ENCODE measurements around the gene FGFR2. TPM values are rescaled to one million over a fixed set of nuclear protein-coding genes. Genes with fewer than 3 reads are reported as not detected.

The FGFR2 gene
- total RNA-seq, 1 experiment from 2014 or later, result 19.7 TPM

- Histone ChIP-seq H3K27ac (ENCODE audit: low read depth, low read length) (no peak overlapping the region), H3K9me2 (ENCODE audit: insufficient read depth) (no peaks in the 10 kb centered on the region), H3K79me2 (ENCODE audit: insufficient read depth, low read length) (no peaks in the 10 kb centered on the region), H3K9me3 (ENCODE audit: control insufficient read depth in 1 of 2, insufficient read depth in 1 of 2, low read depth in 1 of 2, low read length in 2 of 2) (no peaks in the 10 kb centered on the region), H3K27me3 (ENCODE audit: insufficient read depth, low read length) (no peaks in the 10 kb centered on the region), H3K4me3 (replicated peaks in 1 of 2; ENCODE audit: low read depth in 1 of 2, low read length in 2 of 2) (no peak overlapping the region), H3K4me1 (ENCODE audit: control insufficient read depth in 1 of 2, insufficient read depth in 2 of 2, low read length in 2 of 2) (peaks cover 16 to 25% of the 10 kb centered on the region in 2 experiments), H2AFZ (ENCODE audit: low read depth, low read length, poor library complexity, severe bottlenecking) (no peak overlapping the region), H4K20me1 (ENCODE audit: insufficient read depth) (no peaks in the 10 kb centered on the region), H3K36me3 (ENCODE audit: control insufficient read depth in 1 of 2, insufficient read depth in 2 of 2, low read length in 2 of 2) (no peaks in the 10 kb centered on the region), H3K4me2 (ENCODE audit: low read length) (no peak overlapping the region), H3K9ac (ENCODE audit: low read length) (no peak overlapping the region)
- intact Hi-C loops (cut with micrococcal nuclease), result no loop called here
- CTCF ChIA-PET, result no interaction called here
- BruUV-seq (replicated peaks), result no TSS peak
- DNase-seq (ENCODE audit: low read depth, low spot score) (no peak), ATAC-seq (no peak)
- POLR2A ChIA-PET, result no interaction called here
- no peak for TF ChIP-seq REST (IDR thresholded peaks at IDR 0.05; ENCODE audit: low read depth)
- TF ChIP-seq, protein P1, sequence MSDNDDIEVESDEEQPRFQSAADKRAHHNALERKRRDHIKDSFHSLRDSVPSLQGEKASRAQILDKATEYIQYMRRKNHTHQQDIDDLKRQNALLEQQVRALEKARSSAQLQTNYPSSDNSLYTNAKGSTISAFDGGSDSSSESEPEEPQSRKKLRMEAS (IDR thresholded peaks at IDR 0.05), result no peak
- TF ChIP-seq EGR1 (IDR thresholded peaks at IDR 0.05; ENCODE audit: low read depth), result no peak
- no peak for TF ChIP-seq SIN3A (IDR thresholded peaks at IDR 0.05; ENCODE audit: low read depth)
- TF ChIP-seq RAD21 (IDR thresholded peaks at IDR 0.05; ENCODE audit: low read depth), result no peak
- TF ChIP-seq, protein P2, sequence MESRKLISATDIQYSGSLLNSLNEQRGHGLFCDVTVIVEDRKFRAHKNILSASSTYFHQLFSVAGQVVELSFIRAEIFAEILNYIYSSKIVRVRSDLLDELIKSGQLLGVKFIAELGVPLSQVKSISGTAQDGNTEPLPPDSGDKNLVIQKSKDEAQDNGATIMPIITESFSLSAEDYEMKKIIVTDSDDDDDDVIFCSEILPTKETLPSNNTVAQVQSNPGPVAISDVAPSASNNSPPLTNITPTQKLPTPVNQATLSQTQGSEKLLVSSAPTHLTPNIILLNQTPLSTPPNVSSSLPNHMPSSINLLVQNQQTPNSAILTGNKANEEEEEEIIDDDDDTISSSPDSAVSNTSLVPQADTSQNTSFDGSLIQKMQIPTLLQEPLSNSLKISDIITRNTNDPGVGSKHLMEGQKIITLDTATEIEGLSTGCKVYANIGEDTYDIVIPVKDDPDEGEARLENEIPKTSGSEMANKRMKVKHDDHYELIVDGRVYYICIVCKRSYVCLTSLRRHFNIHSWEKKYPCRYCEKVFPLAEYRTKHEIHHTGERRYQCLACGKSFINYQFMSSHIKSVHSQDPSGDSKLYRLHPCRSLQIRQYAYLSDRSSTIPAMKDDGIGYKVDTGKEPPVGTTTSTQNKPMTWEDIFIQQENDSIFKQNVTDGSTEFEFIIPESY (IDR thresholded peaks at IDR 0.05; ENCODE audit: extremely low read depth, insufficient replicate concordance, low read length), result no peak
- TF ChIP-seq CBX3 (IDR thresholded peaks at IDR 0.05; ENCODE audit: low read depth), result no peak
- TF ChIP-seq FOSL1 (IDR thresholded peaks at IDR 0.05; ENCODE audit: low read depth), result no peak
- TF ChIP-seq ELF1 (IDR thresholded peaks at IDR 0.05; ENCODE audit: borderline replicate concordance, low read depth), result no peak
- TF ChIP-seq TCF7L2 (IDR thresholded peaks at IDR 0.05; ENCODE audit: borderline replicate concordance, extremely low read depth, insufficient read depth, insufficient read length), result no peak
- TF ChIP-seq ZNF274 (IDR thresholded peaks at IDR 0.05; ENCODE audit: low read depth, low read length), result no peak
- TF ChIP-seq SRF (IDR thresholded peaks at IDR 0.05; ENCODE audit: low read depth), result no peak
- no peak for TF ChIP-seq ZFX (IDR thresholded peaks at IDR 0.05)
- TF ChIP-seq EZH2 (IDR thresholded peaks at IDR 0.05), result no peak
- no peak for TF ChIP-seq POLR2AphosphoS5 (IDR thresholded peaks at IDR 0.05; ENCODE audit: low read depth, low read length)
- TF ChIP-seq CTCF (IDR thresholded peaks at IDR 0.05 in 2 of 3, conservative IDR thresholded peaks at IDR 0.05 in 1 of 3; ENCODE audit: borderline replicate concordance in 1 of 3, insufficient read depth in 1 of 3, low read depth in 2 of 3, low read length in 2 of 3), result no peak
- TF ChIP-seq JUND (IDR thresholded peaks at IDR 0.05), result no peak
- TF ChIP-seq YY1 (IDR thresholded peaks at IDR 0.05; ENCODE audit: extremely low read depth, insufficient replicate concordance, low read depth, low read length), result no peak
- RAD21 ChIA-PET (ENCODE audit: low non-redundant PET in 1 of 2, low total read pairs in 2 of 2, uncharacterized antibody in 2 of 2, unreplicated experiment in 2 of 2), result no interaction called here
Measured at GRCh38 chr10:121457729-121458128, 140.5 kb downstream of the FGFR2 start.
